K562 (cell line): ENCODE results near the gene SYVN1. TPM values are rescaled to one million over a fixed set of nuclear protein-coding genes. Genes with fewer than 3 reads are reported as not detected.
A peak's percentile ranks its signal among the peaks of the same experiment; 100 is the strongest.

Experiments
- PTBP1 ChIP-seq: fragments of 200-400 bp; formaldehyde crosslinking; IDR thresholded peaks from 2 replicates; pipeline ENCODE4 v1.6.1; 2017; ENCODE audit warnings: low read depth, low read length
- SAFB ChIP-seq: fragments of 200-400 bp; formaldehyde crosslinking; IDR thresholded peaks from 2 replicates; pipeline ENCODE4 v1.6.1; 2017; ENCODE audit warnings: low read depth, low read length, borderline replicate concordance
- SLC30A9 ChIP-seq: fragments of 250-450 bp; sonication (Bioruptor Pico); IDR thresholded peaks from 2 replicates; pipeline ENCODE4 v1.8.0; 2022; ENCODE audit warnings: mild to moderate bottlenecking, moderate library complexity
- SMARCB1 ChIP-seq: IDR thresholded peaks from 2 replicates; pipeline ENCODE4 v1.6.1; 2011; ENCODE audit warnings: improper control_type of control experiment, low read depth; ENCODE audit not compliant: insufficient read length
- XRCC5 ChIP-seq: fragments of 200-400 bp; formaldehyde crosslinking; IDR thresholded peaks from 2 replicates; pipeline ENCODE4 v1.6.1; 2017; ENCODE audit warnings: low read depth, mild to moderate bottlenecking, low read length
- ZNF778 ChIP-seq: fragments of 450-650 bp; formaldehyde crosslinking; IDR thresholded peaks from 2 replicates; pipeline ENCODE4 v1.4.0; 2020; ENCODE audit warnings: mild to moderate bottlenecking, moderate library complexity
- ZNF79 ChIP-seq: fragments of 250-450 bp; sonication (Bioruptor Pico); IDR thresholded peaks from 2 replicates; pipeline ENCODE4 v1.4.0; 2020; ENCODE audit warnings: low read depth, mild to moderate bottlenecking, moderate library complexity
- polyA plus RNA-seq, 8 experiments: library from polyadenylated mRNA; depleted of rRNA in 4 of 8; stranded (reverse) in 5 of 8; unstranded in 3 of 8; fragments of >200 nt; fragmentation: Nextera tagmentation in 2 of 8; fragmentation: Illumina TruSeq in 1 of 8; extraction: Ambion mirVana in 2 of 8; extraction: Trizol in 1 of 8; gene quantifications; 2 replicates each; pipeline versions ENCODE4 v1.2.1 to v1.2.3, GENCODE V29; 2011 to 2014; ENCODE audit warnings: inconsistent platforms in 1 of 8, missing spikeins in 1 of 8
- total RNA-seq, 7 experiments: library from RNA; depleted of rRNA in 6 of 7; stranded (reverse); fragments of >200 nt in 6 of 7; fragmentation: Illumina TruSeq in 2 of 7; extraction: Trizol in 2 of 7; gene quantifications; 2 replicates each; pipeline versions ENCODE4 v1.2.1 to v1.2.3, GENCODE V29; 2011 to 2021; ENCODE audit warnings: low replicate concordance in 1 of 7
- TF ChIP-seq, protein P1 (sequence below): fragments of 450-650 bp; IDR thresholded peaks from 2 replicates; pipeline ENCODE4 v1.6.1; 2016; ENCODE audit warnings: mild to moderate bottlenecking, moderate library complexity
- TF ChIP-seq, protein P2 (sequence below), 3 experiments: IDR thresholded peaks in 2 of 3; conservative IDR thresholded peaks in 1 of 3; 2 replicates each; pipeline ENCODE4 v1.5.1; 2011 to 2012; ENCODE audit warnings: low read length in 3 of 3, mild to moderate bottlenecking in 3 of 3, control low read depth in 2 of 3, improper control_type of control experiment in 1 of 3, inconsistent platforms in 1 of 3, low read depth in 1 of 3, mixed read lengths in 1 of 3, moderate library complexity in 1 of 3; ENCODE audit not compliant: insufficient read depth in 2 of 3
- TF ChIP-seq, protein P3 (sequence below): fragments of 450-650 bp; formaldehyde crosslinking; conservative IDR thresholded peaks from 2 replicates; pipeline ENCODE4 v1.4.0; 2022; ENCODE audit warnings: mild to moderate bottlenecking, missing genetic modification characterization

Gene SYVN1
- total and polyA plus RNA-seq, 9 of the 15 experiments (the other 6 are each of a cell fraction or from before 2014, with no cell fraction given): 0.41 to 47.4 (median 9.9) TPM

GRCh38 chr11:65134952-65135632 lies 773 bp upstream of the SYVN1 start (continued):
- TF ChIP-seq, protein P1, sequence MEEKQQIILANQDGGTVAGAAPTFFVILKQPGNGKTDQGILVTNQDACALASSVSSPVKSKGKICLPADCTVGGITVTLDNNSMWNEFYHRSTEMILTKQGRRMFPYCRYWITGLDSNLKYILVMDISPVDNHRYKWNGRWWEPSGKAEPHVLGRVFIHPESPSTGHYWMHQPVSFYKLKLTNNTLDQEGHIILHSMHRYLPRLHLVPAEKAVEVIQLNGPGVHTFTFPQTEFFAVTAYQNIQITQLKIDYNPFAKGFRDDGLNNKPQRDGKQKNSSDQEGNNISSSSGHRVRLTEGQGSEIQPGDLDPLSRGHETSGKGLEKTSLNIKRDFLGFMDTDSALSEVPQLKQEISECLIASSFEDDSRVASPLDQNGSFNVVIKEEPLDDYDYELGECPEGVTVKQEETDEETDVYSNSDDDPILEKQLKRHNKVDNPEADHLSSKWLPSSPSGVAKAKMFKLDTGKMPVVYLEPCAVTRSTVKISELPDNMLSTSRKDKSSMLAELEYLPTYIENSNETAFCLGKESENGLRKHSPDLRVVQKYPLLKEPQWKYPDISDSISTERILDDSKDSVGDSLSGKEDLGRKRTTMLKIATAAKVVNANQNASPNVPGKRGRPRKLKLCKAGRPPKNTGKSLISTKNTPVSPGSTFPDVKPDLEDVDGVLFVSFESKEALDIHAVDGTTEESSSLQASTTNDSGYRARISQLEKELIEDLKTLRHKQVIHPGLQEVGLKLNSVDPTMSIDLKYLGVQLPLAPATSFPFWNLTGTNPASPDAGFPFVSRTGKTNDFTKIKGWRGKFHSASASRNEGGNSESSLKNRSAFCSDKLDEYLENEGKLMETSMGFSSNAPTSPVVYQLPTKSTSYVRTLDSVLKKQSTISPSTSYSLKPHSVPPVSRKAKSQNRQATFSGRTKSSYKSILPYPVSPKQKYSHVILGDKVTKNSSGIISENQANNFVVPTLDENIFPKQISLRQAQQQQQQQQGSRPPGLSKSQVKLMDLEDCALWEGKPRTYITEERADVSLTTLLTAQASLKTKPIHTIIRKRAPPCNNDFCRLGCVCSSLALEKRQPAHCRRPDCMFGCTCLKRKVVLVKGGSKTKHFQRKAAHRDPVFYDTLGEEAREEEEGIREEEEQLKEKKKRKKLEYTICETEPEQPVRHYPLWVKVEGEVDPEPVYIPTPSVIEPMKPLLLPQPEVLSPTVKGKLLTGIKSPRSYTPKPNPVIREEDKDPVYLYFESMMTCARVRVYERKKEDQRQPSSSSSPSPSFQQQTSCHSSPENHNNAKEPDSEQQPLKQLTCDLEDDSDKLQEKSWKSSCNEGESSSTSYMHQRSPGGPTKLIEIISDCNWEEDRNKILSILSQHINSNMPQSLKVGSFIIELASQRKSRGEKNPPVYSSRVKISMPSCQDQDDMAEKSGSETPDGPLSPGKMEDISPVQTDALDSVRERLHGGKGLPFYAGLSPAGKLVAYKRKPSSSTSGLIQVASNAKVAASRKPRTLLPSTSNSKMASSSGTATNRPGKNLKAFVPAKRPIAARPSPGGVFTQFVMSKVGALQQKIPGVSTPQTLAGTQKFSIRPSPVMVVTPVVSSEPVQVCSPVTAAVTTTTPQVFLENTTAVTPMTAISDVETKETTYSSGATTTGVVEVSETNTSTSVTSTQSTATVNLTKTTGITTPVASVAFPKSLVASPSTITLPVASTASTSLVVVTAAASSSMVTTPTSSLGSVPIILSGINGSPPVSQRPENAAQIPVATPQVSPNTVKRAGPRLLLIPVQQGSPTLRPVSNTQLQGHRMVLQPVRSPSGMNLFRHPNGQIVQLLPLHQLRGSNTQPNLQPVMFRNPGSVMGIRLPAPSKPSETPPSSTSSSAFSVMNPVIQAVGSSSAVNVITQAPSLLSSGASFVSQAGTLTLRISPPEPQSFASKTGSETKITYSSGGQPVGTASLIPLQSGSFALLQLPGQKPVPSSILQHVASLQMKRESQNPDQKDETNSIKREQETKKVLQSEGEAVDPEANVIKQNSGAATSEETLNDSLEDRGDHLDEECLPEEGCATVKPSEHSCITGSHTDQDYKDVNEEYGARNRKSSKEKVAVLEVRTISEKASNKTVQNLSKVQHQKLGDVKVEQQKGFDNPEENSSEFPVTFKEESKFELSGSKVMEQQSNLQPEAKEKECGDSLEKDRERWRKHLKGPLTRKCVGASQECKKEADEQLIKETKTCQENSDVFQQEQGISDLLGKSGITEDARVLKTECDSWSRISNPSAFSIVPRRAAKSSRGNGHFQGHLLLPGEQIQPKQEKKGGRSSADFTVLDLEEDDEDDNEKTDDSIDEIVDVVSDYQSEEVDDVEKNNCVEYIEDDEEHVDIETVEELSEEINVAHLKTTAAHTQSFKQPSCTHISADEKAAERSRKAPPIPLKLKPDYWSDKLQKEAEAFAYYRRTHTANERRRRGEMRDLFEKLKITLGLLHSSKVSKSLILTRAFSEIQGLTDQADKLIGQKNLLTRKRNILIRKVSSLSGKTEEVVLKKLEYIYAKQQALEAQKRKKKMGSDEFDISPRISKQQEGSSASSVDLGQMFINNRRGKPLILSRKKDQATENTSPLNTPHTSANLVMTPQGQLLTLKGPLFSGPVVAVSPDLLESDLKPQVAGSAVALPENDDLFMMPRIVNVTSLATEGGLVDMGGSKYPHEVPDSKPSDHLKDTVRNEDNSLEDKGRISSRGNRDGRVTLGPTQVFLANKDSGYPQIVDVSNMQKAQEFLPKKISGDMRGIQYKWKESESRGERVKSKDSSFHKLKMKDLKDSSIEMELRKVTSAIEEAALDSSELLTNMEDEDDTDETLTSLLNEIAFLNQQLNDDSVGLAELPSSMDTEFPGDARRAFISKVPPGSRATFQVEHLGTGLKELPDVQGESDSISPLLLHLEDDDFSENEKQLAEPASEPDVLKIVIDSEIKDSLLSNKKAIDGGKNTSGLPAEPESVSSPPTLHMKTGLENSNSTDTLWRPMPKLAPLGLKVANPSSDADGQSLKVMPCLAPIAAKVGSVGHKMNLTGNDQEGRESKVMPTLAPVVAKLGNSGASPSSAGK: peak; percentile 82
- no peak for TF ChIP-seq XRCC5
- no peak for TF ChIP-seq SAFB
- TF ChIP-seq, protein P2, sequence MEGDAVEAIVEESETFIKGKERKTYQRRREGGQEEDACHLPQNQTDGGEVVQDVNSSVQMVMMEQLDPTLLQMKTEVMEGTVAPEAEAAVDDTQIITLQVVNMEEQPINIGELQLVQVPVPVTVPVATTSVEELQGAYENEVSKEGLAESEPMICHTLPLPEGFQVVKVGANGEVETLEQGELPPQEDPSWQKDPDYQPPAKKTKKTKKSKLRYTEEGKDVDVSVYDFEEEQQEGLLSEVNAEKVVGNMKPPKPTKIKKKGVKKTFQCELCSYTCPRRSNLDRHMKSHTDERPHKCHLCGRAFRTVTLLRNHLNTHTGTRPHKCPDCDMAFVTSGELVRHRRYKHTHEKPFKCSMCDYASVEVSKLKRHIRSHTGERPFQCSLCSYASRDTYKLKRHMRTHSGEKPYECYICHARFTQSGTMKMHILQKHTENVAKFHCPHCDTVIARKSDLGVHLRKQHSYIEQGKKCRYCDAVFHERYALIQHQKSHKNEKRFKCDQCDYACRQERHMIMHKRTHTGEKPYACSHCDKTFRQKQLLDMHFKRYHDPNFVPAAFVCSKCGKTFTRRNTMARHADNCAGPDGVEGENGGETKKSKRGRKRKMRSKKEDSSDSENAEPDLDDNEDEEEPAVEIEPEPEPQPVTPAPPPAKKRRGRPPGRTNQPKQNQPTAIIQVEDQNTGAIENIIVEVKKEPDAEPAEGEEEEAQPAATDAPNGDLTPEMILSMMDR (IDR thresholded peaks at IDR 0.05 in 2 of 3, conservative IDR thresholded peaks at IDR 0.05 in 1 of 3; ENCODE audit: insufficient read depth in 2 of 3, low read depth in 1 of 3, low read length in 3 of 3): no peak
- no peak for TF ChIP-seq ZNF79
- TF ChIP-seq SMARCB1: no peak
- no peak for TF ChIP-seq SLC30A9 (CRISPR knock-in tag)
- TF ChIP-seq PTBP1: no peak
- TF ChIP-seq, protein P3, sequence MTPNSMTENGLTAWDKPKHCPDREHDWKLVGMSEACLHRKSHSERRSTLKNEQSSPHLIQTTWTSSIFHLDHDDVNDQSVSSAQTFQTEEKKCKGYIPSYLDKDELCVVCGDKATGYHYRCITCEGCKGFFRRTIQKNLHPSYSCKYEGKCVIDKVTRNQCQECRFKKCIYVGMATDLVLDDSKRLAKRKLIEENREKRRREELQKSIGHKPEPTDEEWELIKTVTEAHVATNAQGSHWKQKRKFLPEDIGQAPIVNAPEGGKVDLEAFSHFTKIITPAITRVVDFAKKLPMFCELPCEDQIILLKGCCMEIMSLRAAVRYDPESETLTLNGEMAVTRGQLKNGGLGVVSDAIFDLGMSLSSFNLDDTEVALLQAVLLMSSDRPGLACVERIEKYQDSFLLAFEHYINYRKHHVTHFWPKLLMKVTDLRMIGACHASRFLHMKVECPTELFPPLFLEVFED (CRISPR knock-in tag): no peak
- TF ChIP-seq ZNF778: no peak
